ENCODE data around the gene CDH11.

DNA sequence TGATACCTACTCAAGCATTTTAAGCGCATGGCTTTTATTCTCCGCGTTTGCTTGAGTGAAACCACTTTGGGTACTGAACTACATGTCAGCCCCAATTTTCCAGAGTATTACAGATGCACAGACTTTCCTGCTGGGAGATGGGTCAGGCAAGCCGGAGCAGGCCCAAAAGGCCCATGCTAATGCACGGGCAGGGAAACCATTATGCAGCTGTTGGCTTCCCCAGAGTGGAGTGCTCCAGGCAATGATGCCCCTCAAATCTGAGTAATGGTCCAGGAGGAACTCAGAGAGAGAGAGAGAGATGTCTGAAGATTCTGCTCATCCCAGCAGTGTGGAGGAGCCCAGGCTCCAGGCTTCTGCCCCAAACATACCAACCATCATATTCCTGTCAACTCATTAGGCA lies 80.2 kb downstream of the CDH11 start:
- TF ChIP-seq, protein P1, sequence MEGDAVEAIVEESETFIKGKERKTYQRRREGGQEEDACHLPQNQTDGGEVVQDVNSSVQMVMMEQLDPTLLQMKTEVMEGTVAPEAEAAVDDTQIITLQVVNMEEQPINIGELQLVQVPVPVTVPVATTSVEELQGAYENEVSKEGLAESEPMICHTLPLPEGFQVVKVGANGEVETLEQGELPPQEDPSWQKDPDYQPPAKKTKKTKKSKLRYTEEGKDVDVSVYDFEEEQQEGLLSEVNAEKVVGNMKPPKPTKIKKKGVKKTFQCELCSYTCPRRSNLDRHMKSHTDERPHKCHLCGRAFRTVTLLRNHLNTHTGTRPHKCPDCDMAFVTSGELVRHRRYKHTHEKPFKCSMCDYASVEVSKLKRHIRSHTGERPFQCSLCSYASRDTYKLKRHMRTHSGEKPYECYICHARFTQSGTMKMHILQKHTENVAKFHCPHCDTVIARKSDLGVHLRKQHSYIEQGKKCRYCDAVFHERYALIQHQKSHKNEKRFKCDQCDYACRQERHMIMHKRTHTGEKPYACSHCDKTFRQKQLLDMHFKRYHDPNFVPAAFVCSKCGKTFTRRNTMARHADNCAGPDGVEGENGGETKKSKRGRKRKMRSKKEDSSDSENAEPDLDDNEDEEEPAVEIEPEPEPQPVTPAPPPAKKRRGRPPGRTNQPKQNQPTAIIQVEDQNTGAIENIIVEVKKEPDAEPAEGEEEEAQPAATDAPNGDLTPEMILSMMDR (IDR thresholded peaks at IDR 0.05) = no peak
- no peak for TF ChIP-seq POLR2AphosphoS5 (IDR thresholded peaks at IDR 0.05)
- no peak for TF ChIP-seq EP300 (IDR thresholded peaks at IDR 0.05)

Measured in sigmoid colon (tissue), 4 donors.